ENCODE results near the gene ACKR2. TPM values are rescaled to one million over a fixed set of nuclear protein-coding genes. Genes with fewer than 3 reads are reported as not detected.

Gene ACKR2
- total RNA-seq, 1 experiment from 2014 or later, result 0.28 TPM

DNA sequence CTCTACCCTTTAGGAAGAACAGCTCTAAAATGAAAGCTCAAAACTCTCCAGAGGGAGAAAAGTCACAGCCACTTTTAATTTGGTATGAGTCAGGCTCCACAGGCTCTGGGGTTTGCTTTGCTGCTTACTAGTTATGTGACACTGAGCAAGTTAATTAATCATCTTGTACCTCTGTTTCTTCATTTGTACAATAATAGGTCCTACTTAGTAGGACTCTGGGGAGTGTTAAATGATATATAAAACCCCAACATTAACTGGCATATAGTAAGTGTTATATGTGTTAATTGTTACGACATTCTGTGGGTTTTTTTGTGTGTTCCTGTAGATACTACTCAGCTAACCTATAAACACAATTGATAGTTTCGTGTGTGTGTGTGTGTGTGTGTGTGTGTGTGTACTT, 6.6 kb downstream of the ACKR2 start:
- TF ChIP-seq, protein P1, sequence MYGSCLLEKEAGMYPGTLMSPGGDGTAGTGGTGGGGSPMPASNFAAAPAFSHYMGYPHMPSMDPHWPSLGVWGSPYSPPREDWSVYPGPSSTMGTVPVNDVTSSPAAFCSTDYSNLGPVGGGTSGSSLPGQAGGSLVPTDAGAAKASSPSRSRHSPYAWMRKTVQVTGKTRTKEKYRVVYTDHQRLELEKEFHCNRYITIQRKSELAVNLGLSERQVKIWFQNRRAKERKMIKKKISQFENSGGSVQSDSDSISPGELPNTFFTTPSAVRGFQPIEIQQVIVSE (CRISPR knock-in tag; IDR thresholded peaks at IDR 0.05; ENCODE audit: borderline replicate concordance), result no peak
- TF ChIP-seq TEAD1 (CRISPR knock-in tag; IDR thresholded peaks at IDR 0.05) (no peak), NFE2L1 (CRISPR knock-in tag; IDR thresholded peaks at IDR 0.05) (no peak), MYBL2 (CRISPR knock-in tag; IDR thresholded peaks at IDR 0.05) (no peak), NR1H2 (CRISPR knock-in tag; IDR thresholded peaks at IDR 0.05) (no peak)
- TF ChIP-seq, protein P2, sequence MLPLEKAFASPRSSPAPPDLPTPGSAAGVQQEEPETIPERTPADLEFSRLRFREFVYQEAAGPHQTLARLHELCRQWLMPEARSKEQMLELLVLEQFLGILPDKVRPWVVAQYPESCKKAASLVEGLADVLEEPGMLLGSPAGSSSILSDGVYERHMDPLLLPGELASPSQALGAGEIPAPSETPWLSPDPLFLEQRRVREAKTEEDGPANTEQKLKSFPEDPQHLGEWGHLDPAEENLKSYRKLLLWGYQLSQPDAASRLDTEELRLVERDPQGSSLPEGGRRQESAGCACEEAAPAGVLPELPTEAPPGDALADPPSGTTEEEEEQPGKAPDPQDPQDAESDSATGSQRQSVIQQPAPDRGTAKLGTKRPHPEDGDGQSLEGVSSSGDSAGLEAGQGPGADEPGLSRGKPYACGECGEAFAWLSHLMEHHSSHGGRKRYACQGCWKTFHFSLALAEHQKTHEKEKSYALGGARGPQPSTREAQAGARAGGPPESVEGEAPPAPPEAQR (CRISPR knock-in tag; IDR thresholded peaks at IDR 0.05), result no peak
- TF ChIP-seq, protein P3, sequence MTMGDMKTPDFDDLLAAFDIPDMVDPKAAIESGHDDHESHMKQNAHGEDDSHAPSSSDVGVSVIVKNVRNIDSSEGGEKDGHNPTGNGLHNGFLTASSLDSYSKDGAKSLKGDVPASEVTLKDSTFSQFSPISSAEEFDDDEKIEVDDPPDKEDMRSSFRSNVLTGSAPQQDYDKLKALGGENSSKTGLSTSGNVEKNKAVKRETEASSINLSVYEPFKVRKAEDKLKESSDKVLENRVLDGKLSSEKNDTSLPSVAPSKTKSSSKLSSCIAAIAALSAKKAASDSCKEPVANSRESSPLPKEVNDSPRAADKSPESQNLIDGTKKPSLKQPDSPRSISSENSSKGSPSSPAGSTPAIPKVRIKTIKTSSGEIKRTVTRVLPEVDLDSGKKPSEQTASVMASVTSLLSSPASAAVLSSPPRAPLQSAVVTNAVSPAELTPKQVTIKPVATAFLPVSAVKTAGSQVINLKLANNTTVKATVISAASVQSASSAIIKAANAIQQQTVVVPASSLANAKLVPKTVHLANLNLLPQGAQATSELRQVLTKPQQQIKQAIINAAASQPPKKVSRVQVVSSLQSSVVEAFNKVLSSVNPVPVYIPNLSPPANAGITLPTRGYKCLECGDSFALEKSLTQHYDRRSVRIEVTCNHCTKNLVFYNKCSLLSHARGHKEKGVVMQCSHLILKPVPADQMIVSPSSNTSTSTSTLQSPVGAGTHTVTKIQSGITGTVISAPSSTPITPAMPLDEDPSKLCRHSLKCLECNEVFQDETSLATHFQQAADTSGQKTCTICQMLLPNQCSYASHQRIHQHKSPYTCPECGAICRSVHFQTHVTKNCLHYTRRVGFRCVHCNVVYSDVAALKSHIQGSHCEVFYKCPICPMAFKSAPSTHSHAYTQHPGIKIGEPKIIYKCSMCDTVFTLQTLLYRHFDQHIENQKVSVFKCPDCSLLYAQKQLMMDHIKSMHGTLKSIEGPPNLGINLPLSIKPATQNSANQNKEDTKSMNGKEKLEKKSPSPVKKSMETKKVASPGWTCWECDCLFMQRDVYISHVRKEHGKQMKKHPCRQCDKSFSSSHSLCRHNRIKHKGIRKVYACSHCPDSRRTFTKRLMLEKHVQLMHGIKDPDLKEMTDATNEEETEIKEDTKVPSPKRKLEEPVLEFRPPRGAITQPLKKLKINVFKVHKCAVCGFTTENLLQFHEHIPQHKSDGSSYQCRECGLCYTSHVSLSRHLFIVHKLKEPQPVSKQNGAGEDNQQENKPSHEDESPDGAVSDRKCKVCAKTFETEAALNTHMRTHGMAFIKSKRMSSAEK (CRISPR knock-in tag; IDR thresholded peaks at IDR 0.05; ENCODE audit: borderline replicate concordance), result no peak
- TF ChIP-seq, protein P4, sequence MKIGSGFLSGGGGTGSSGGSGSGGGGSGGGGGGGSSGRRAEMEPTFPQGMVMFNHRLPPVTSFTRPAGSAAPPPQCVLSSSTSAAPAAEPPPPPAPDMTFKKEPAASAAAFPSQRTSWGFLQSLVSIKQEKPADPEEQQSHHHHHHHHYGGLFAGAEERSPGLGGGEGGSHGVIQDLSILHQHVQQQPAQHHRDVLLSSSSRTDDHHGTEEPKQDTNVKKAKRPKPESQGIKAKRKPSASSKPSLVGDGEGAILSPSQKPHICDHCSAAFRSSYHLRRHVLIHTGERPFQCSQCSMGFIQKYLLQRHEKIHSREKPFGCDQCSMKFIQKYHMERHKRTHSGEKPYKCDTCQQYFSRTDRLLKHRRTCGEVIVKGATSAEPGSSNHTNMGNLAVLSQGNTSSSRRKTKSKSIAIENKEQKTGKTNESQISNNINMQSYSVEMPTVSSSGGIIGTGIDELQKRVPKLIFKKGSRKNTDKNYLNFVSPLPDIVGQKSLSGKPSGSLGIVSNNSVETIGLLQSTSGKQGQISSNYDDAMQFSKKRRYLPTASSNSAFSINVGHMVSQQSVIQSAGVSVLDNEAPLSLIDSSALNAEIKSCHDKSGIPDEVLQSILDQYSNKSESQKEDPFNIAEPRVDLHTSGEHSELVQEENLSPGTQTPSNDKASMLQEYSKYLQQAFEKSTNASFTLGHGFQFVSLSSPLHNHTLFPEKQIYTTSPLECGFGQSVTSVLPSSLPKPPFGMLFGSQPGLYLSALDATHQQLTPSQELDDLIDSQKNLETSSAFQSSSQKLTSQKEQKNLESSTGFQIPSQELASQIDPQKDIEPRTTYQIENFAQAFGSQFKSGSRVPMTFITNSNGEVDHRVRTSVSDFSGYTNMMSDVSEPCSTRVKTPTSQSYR (CRISPR knock-in tag; IDR thresholded peaks at IDR 0.05), result no peak
- TF ChIP-seq, protein P5, sequence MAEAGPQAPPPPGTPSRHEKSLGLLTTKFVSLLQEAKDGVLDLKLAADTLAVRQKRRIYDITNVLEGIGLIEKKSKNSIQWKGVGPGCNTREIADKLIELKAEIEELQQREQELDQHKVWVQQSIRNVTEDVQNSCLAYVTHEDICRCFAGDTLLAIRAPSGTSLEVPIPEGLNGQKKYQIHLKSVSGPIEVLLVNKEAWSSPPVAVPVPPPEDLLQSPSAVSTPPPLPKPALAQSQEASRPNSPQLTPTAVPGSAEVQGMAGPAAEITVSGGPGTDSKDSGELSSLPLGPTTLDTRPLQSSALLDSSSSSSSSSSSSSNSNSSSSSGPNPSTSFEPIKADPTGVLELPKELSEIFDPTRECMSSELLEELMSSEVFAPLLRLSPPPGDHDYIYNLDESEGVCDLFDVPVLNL (CRISPR knock-in tag; IDR thresholded peaks at IDR 0.05; ENCODE audit: borderline replicate concordance, low read depth), result no peak
- POLR2A ChIA-PET, result interaction anchor here (0.6 kb wide), 1 partner anchor 1303 kb away, joined by 3 read pairs; no protein-coding TSS in a partner anchor
- ATAC-seq (no peak), DNase-seq (ENCODE audit: low spot score) (no peak)
- Mint-ChIP-seq H3K36me3 (no peaks in the 10 kb centered on the region), H3K4me1 (peaks cover 8% of the 10 kb centered on the region), H3K27me3 (ENCODE audit: low read depth) (no peaks in the 10 kb centered on the region; the same call in 1 of the 2 replicates), H3K4me3 (no peak overlapping the region), H3K27ac (no peak overlapping the region), H3K9me3 (no peaks in the 10 kb centered on the region)
- CTCF ChIA-PET, result interaction anchor here (0.7 to 1.8 kb wide), 4 partner anchors 11 to 347 kb away, joined by 3 to 6 read pairs (median 4); partner anchors contain the start of gene HIGD1A

DNA sequence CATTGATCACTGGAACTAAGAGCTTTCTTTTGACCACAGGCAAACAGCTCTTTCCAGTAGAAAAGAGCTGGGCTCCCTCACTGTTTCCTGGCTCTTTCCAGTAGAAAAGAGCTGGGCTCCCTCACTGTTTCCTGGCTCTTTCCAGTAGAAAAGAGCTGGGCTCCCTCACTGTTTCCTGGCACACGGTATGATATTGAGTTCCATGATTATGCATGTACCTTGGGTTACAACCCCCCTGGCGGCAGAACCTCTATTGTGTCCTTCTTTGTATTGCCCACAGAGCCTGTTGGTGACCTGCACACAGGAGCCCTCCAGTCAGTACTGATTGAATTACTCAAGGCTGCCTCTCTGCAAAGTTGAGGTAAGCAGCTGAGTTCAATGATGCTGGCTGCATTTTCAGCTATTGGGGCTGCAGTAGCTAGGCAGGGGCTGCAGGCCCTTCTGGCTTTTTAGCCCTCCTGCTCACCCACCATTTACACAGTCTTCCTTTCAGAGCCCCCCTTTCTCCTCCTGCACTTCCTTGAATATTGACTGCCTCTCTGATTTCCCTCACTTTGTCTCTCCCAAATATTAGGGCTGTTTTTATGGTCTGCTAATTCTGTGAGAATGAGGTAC, 10.2 kb downstream of the ACKR2 start:
- ChIA-PET POLR2A (interaction anchor here (0.9 to 1.3 kb wide), 2 partner anchors 11 to 15 kb away, joined by 3 read pairs; partner anchors contain the start of gene HIGD1A), CTCF (interaction anchor here (0.7 to 4.3 kb wide), 8 partner anchors 9 to 70 kb away, joined by 3 to 31 read pairs (median 6); partner anchors contain the start of gene HIGD1A)
- Mint-ChIP-seq H3K27ac (no peak overlapping the region), H3K27me3 (ENCODE audit: low read depth) (no peaks in the 10 kb centered on the region; the same call in 1 of the 2 replicates), H3K4me3 (no peak overlapping the region), H3K36me3 (no peaks in the 10 kb centered on the region), H3K9me3 (peaks cover 2% of the 10 kb centered on the region), H3K4me1 (peaks cover 14% of the 10 kb centered on the region)
- ATAC-seq, result peak; percentile 92
- DNase-seq (ENCODE audit: low spot score), result peak; percentile 40
- TF ChIP-seq, protein P4 (CRISPR knock-in tag; IDR thresholded peaks at IDR 0.05), result no peak
- TF ChIP-seq CBFB (CRISPR knock-in tag; IDR thresholded peaks at IDR 0.05; ENCODE audit: low read depth) (no peak), TEAD1 (CRISPR knock-in tag; IDR thresholded peaks at IDR 0.05) (no peak), GABPB1 (CRISPR knock-in tag; IDR thresholded peaks at IDR 0.05) (no peak)
- TF ChIP-seq, protein P6, sequence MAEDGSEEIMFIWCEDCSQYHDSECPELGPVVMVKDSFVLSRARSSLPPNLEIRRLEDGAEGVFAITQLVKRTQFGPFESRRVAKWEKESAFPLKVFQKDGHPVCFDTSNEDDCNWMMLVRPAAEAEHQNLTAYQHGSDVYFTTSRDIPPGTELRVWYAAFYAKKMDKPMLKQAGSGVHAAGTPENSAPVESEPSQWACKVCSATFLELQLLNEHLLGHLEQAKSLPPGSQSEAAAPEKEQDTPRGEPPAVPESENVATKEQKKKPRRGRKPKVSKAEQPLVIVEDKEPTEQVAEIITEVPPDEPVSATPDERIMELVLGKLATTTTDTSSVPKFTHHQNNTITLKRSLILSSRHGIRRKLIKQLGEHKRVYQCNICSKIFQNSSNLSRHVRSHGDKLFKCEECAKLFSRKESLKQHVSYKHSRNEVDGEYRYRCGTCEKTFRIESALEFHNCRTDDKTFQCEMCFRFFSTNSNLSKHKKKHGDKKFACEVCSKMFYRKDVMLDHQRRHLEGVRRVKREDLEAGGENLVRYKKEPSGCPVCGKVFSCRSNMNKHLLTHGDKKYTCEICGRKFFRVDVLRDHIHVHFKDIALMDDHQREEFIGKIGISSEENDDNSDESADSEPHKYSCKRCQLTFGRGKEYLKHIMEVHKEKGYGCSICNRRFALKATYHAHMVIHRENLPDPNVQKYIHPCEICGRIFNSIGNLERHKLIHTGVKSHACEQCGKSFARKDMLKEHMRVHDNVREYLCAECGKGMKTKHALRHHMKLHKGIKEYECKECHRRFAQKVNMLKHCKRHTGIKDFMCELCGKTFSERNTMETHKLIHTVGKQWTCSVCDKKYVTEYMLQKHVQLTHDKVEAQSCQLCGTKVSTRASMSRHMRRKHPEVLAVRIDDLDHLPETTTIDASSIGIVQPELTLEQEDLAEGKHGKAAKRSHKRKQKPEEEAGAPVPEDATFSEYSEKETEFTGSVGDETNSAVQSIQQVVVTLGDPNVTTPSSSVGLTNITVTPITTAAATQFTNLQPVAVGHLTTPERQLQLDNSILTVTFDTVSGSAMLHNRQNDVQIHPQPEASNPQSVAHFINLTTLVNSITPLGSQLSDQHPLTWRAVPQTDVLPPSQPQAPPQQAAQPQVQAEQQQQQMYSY (CRISPR knock-in tag; IDR thresholded peaks at IDR 0.05), result no peak
